ENCODE results near the gene LCMT1.

LCMT1 gene

GRCh38 chr16:25192096-25192495 lies 80.6 kb downstream of the LCMT1 start:
- no peak for DNase-seq
- no peaks in the 10 kb centered on the region for H3K36me3 Mint-ChIP-seq (ENCODE audit: low read depth)
- no peaks in the 10 kb centered on the region for H3K9me3 Mint-ChIP-seq
- TF ChIP-seq, protein P1, sequence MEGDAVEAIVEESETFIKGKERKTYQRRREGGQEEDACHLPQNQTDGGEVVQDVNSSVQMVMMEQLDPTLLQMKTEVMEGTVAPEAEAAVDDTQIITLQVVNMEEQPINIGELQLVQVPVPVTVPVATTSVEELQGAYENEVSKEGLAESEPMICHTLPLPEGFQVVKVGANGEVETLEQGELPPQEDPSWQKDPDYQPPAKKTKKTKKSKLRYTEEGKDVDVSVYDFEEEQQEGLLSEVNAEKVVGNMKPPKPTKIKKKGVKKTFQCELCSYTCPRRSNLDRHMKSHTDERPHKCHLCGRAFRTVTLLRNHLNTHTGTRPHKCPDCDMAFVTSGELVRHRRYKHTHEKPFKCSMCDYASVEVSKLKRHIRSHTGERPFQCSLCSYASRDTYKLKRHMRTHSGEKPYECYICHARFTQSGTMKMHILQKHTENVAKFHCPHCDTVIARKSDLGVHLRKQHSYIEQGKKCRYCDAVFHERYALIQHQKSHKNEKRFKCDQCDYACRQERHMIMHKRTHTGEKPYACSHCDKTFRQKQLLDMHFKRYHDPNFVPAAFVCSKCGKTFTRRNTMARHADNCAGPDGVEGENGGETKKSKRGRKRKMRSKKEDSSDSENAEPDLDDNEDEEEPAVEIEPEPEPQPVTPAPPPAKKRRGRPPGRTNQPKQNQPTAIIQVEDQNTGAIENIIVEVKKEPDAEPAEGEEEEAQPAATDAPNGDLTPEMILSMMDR (IDR thresholded peaks at IDR 0.05), result no peak
- peaks cover 21% of the 10 kb centered on the region for H3K4me1 Mint-ChIP-seq
- H3K4me3 Mint-ChIP-seq, result no peak overlapping the region
- peaks cover 3% of the 10 kb centered on the region for H3K27me3 Mint-ChIP-seq (ENCODE audit: low read depth, poor library complexity)
- no peak overlapping the region for H3K27ac Mint-ChIP-seq

- Mint-ChIP-seq H3K27me3 (ENCODE audit: low read depth, poor library complexity) (peaks cover 3% of the 10 kb centered on the region), H3K4me1 (peaks cover 21% of the 10 kb centered on the region), H3K4me3 (no peak overlapping the region), H3K36me3 (ENCODE audit: low read depth) (no peaks in the 10 kb centered on the region), H3K27ac (peak overlapping the region; percentile 21), H3K9me3 (no peaks in the 10 kb centered on the region)
- DNase-seq, result no peak
- TF ChIP-seq, protein P1 (IDR thresholded peaks at IDR 0.05), result no peak
These were observed 82.8 kb downstream of the LCMT1 start for GRCh38 chr16:25194273-25194878.

- TF ChIP-seq, protein P1 (IDR thresholded peaks at IDR 0.05), result no peak
- no peak for DNase-seq
- H3K4me1 Mint-ChIP-seq, result peaks cover 9% of the 10 kb centered on the region
- no peaks in the 10 kb centered on the region for H3K27me3 Mint-ChIP-seq (ENCODE audit: low read depth, poor library complexity)
- no peaks in the 10 kb centered on the region for H3K36me3 Mint-ChIP-seq (ENCODE audit: low read depth)
- no peak overlapping the region for H3K27ac Mint-ChIP-seq
- H3K9me3 Mint-ChIP-seq, result no peaks in the 10 kb centered on the region
- no peak overlapping the region for H3K4me3 Mint-ChIP-seq
These were observed 86.5 kb downstream of the LCMT1 start for GRCh38 chr16:25198021-25198420.

- TF ChIP-seq, protein P1 (IDR thresholded peaks at IDR 0.05), result no peak
- H3K27me3 Mint-ChIP-seq (ENCODE audit: low read depth, poor library complexity), result no peaks in the 10 kb centered on the region
- no peak overlapping the region for H3K4me3 Mint-ChIP-seq
- H3K9me3 Mint-ChIP-seq, result no peaks in the 10 kb centered on the region
- H3K4me1 Mint-ChIP-seq, result peaks cover 6% of the 10 kb centered on the region
- H3K36me3 Mint-ChIP-seq (ENCODE audit: low read depth), result no peaks in the 10 kb centered on the region
- no peak overlapping the region for H3K27ac Mint-ChIP-seq
- no peak for DNase-seq
These were observed 87.9 kb downstream of the LCMT1 start for GRCh38 chr16:25199457-25199856.

- no peak for DNase-seq
- peaks cover 6% of the 10 kb centered on the region for H3K27me3 Mint-ChIP-seq (ENCODE audit: low read depth, poor library complexity)
- H3K4me3 Mint-ChIP-seq, result no peak overlapping the region
- no peaks in the 10 kb centered on the region for H3K4me1 Mint-ChIP-seq
- TF ChIP-seq, protein P1 (IDR thresholded peaks at IDR 0.05), result no peak
- no peaks in the 10 kb centered on the region for H3K36me3 Mint-ChIP-seq (ENCODE audit: low read depth)
- no peaks in the 10 kb centered on the region for H3K9me3 Mint-ChIP-seq
- H3K27ac Mint-ChIP-seq, result no peak overlapping the region
These were observed 99.2 kb downstream of the LCMT1 start for GRCh38 chr16:25210758-25211157.

DNA sequence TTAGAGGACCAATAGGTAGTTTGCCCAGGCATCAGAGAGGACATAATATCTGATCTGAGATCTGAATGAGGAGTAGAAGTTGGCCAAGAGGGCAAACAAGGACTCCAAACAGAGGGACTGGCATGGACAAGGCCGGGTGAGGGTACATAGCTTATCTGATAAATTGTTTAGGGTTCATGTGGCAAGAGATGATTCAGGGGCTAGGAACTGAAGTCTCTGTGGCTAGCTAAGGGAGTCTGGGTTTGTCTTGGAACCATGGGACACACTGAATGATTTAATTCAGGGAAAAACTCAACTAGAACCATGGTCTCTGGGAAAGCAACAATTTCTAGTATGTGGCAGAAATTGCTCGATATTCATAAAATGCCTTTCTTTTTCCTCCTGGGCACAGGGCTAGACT lies 101.1 kb downstream of the LCMT1 start:
- no peaks in the 10 kb centered on the region for H3K36me3 Mint-ChIP-seq (ENCODE audit: low read depth)
- no peak for DNase-seq
- TF ChIP-seq, protein P1 (IDR thresholded peaks at IDR 0.05), result no peak
- H3K27ac Mint-ChIP-seq, result no peak overlapping the region
- H3K27me3 Mint-ChIP-seq (ENCODE audit: low read depth, poor library complexity), result peaks cover 13% of the 10 kb centered on the region
- no peak overlapping the region for H3K4me3 Mint-ChIP-seq
- no peaks in the 10 kb centered on the region for H3K4me1 Mint-ChIP-seq
- no peaks in the 10 kb centered on the region for H3K9me3 Mint-ChIP-seq

Data from nephron progenitor cell (in vitro differentiated cells).